ENCODE results near the gene PCYT2.

DNA sequence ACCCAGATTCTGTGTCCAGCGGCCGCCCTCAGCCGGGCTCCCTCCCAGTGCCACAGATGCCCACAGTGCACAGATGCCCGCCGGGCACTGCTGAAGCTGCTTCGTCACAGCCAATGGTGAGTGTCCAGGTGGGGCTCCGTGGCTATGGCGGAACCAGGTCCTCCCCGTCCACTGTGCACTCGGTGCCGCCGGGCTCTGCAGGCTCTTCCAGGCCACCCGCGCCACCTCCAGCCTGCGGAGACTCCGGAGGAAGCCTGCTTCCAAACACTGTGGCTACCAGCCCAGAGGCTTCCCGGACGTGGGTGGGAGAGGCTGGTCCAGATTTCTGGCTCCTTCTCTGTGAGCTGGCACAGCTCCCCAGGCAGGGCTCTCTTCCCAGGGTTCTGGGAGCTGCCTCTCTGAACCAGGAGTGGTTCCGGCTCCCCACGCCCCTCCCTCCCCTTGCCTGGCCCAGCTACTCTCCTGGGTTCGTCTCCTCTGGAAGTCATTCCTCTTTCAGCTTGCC, 28.7 kb upstream of the PCYT2 start:
- TF ChIP-seq, protein P1, sequence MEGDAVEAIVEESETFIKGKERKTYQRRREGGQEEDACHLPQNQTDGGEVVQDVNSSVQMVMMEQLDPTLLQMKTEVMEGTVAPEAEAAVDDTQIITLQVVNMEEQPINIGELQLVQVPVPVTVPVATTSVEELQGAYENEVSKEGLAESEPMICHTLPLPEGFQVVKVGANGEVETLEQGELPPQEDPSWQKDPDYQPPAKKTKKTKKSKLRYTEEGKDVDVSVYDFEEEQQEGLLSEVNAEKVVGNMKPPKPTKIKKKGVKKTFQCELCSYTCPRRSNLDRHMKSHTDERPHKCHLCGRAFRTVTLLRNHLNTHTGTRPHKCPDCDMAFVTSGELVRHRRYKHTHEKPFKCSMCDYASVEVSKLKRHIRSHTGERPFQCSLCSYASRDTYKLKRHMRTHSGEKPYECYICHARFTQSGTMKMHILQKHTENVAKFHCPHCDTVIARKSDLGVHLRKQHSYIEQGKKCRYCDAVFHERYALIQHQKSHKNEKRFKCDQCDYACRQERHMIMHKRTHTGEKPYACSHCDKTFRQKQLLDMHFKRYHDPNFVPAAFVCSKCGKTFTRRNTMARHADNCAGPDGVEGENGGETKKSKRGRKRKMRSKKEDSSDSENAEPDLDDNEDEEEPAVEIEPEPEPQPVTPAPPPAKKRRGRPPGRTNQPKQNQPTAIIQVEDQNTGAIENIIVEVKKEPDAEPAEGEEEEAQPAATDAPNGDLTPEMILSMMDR (IDR thresholded peaks at IDR 0.05): no peak
- TF ChIP-seq EP300 (IDR thresholded peaks at IDR 0.05): no peak

Data from esophagus muscularis mucosa (tissue), 3 donors.